NCI-H2029 treated with DMSO at 0.1 percent for 48 hours (cell line): ENCODE results near the gene MOCS3.

Experiments
- DNase-seq: peaks from one replicate; lab custom pipeline; 2025; lab: John Stamatoyannopoulos, UW

MOCS3 gene

GRCh38 chr20:50958615-50959542, at the start of gene MOCS3:
Gene MOCS3 (plus strand): TSS chr20:50958818. CDS start chr20:50958843, 25 bp downstream.
- DNase-seq = peak; percentile 98

GRCh38 chr20:50909413-50909812, 49.2 kb upstream of the MOCS3 start:
- no peak for DNase-seq

- no peak for DNase-seq
Measured at GRCh38 chr20:50911030-50911429, 47.6 kb upstream of the MOCS3 start.

GRCh38 chr20:50911716-50912115, 46.9 kb upstream of the MOCS3 start:
- DNase-seq = no peak

- DNase-seq = peak; percentile 28
Measured at GRCh38 chr20:50913690-50914375, 44.8 kb upstream of the MOCS3 start.

GRCh38 chr20:50915424-50915823, 43.2 kb upstream of the MOCS3 start:
- DNase-seq = no peak

GRCh38 chr20:50916257-50916656, 42.4 kb upstream of the MOCS3 start:
- no peak for DNase-seq

- no peak for DNase-seq
Measured at GRCh38 chr20:50916934-50917333, 41.7 kb upstream of the MOCS3 start.

GRCh38 chr20:50918403-50918802, 40.2 kb upstream of the MOCS3 start:
- no peak for DNase-seq

- no peak for DNase-seq
Measured at GRCh38 chr20:50919567-50919966, 39.1 kb upstream of the MOCS3 start.

GRCh38 chr20:50920997-50921396, 37.6 kb upstream of the MOCS3 start:
- no peak for DNase-seq

GRCh38 chr20:50921803-50922501, 36.7 kb upstream of the MOCS3 start:
- no peak for DNase-seq

- DNase-seq = no peak
Measured at GRCh38 chr20:50924261-50924920, 34.2 kb upstream of the MOCS3 start.

GRCh38 chr20:50926530-50926929, 32.1 kb upstream of the MOCS3 start:
- no peak for DNase-seq

- DNase-seq = no peak
Measured at GRCh38 chr20:50928469-50928868, 30.1 kb upstream of the MOCS3 start.

GRCh38 chr20:50929299-50930138, 29.1 kb upstream of the MOCS3 start:
- DNase-seq = peak; percentile 68

- peak; percentile 26 for DNase-seq
Measured at GRCh38 chr20:50930139-50930975, 28.3 kb upstream of the MOCS3 start.

- DNase-seq = no peak
Measured at GRCh38 chr20:50930976-50931305, 27.7 kb upstream of the MOCS3 start.

- peak; percentile 89 for DNase-seq
Measured at GRCh38 chr20:50931306-50932015, 27.2 kb upstream of the MOCS3 start, which contains the start of gene ADNP. Gene ADNP (minus strand): TSS chr20:50931437. CDS start chr20:50903996, 27,441 bp downstream.
